Smooth muscle cell of the brain vasculature (primary cell): ENCODE results near the gene DNAH6.
"Not testable (repeated sequence)": the region's sequence is repeated elsewhere in the genome, so short reads cannot be mapped to it uniquely, and the experiment has no call there.

Experiments
- DNase-seq: peaks from one replicate; pipeline ENCODE4 v3.0.0-alpha.2; 2012; ENCODE audit warnings: low read depth, low spot score

Gene DNAH6

GRCh38 chr2:84516234-84516986 is at the start of gene DNAH6:
Gene DNAH6, plus strand, starts transcription at chr2:84516498. Its CDS starts 1,329 bp downstream, at chr2:84517827.
- DNase-seq, result peak; percentile 45

- no peak for DNase-seq
Observed at GRCh38 chr2:84467389-84467788, 48.9 kb upstream of the DNAH6 start.

- not testable (repeated sequence) for DNase-seq
Observed at GRCh38 chr2:84472423-84472822, 43.9 kb upstream of the DNAH6 start.

- no peak for DNase-seq
Observed at GRCh38 chr2:84472856-84473565, 43.3 kb upstream of the DNAH6 start.

- DNase-seq, result no peak
Observed at GRCh38 chr2:84474176-84474575, 42.1 kb upstream of the DNAH6 start.

GRCh38 chr2:84477886-84478285 is 38.4 kb upstream of the DNAH6 start:
- DNase-seq, result no peak

- DNase-seq, result no peak
Observed at GRCh38 chr2:84478867-84479266, 37.4 kb upstream of the DNAH6 start.

GRCh38 chr2:84481702-84482101 is 34.6 kb upstream of the DNAH6 start:
- DNase-seq, result no peak

GRCh38 chr2:84482603-84483002 is 33.7 kb upstream of the DNAH6 start:
- no peak for DNase-seq

GRCh38 chr2:84483320-84483719 is 33.0 kb upstream of the DNAH6 start:
- DNase-seq, result no peak

- no peak for DNase-seq
Observed at GRCh38 chr2:84486441-84487115, 29.7 kb upstream of the DNAH6 start.

- DNase-seq, result no peak
Observed at GRCh38 chr2:84487298-84487996, 28.9 kb upstream of the DNAH6 start.

- no peak for DNase-seq
Observed at GRCh38 chr2:84491256-84491655, 25.0 kb upstream of the DNAH6 start.

GRCh38 chr2:84491741-84492140 is 24.6 kb upstream of the DNAH6 start:
- no peak for DNase-seq

GRCh38 chr2:84492571-84492970 is 23.7 kb upstream of the DNAH6 start:
- no peak for DNase-seq

- DNase-seq, result no peak
Observed at GRCh38 chr2:84493514-84493913, 22.8 kb upstream of the DNAH6 start.

- no peak for DNase-seq
Observed at GRCh38 chr2:84494070-84494469, 22.2 kb upstream of the DNAH6 start.

GRCh38 chr2:84495539-84496146 is 20.7 kb upstream of the DNAH6 start:
- peak; percentile 45 for DNase-seq

- no peak for DNase-seq
Observed at GRCh38 chr2:84496386-84496785, 19.9 kb upstream of the DNAH6 start.

- no peak for DNase-seq
Observed at GRCh38 chr2:84497285-84497684, 19.0 kb upstream of the DNAH6 start.

GRCh38 chr2:84498150-84498799 is 18.0 kb upstream of the DNAH6 start:
- DNase-seq, result no peak
